OCI-LY7 (cell line): Measurements from ENCODE around the gene CAMSAP2.

Experiments
- CTCF ChIP-seq: fragments of 200-600 bp; sonication (generic); conservative IDR thresholded peaks from 2 replicates; pipeline ENCODE4 v1.5.1; 2014; ENCODE audit warnings: mild to moderate bottlenecking, antibody characterized with exemption, low read length, moderate library complexity, mixed read lengths
- EZH2phosphoT487 ChIP-seq: fragments of 200-600 bp; sonication (generic); IDR thresholded peaks from 2 replicates; pipeline ENCODE4 v1.6.1; 2018; ENCODE audit warnings: low read depth, borderline replicate concordance, mild to moderate bottlenecking, mixed run types, antibody characterized with exemption, low read length, moderate library complexity, mixed read lengths

GRCh38 chr1:200862713-200863415 lies 124.2 kb downstream of the CAMSAP2 start:
- no peak for TF ChIP-seq CTCF
- TF ChIP-seq EZH2phosphoT487, result no peak
